Spleen (tissue), 7 donors: Measurements from ENCODE around the gene FADS1.

Experiments used
- CTCF ChIP-seq, 11 experiments: fragments of 200-600 bp in 7 of 11; fragments of 450-650 bp in 4 of 11; sonication (generic) in 4 of 11; IDR thresholded peaks in 8 of 11; conservative IDR thresholded peaks in 3 of 11; 1 replicate in 7 of 11; 2 replicates in 4 of 11; pipeline versions ENCODE4 v1.4.0 to v1.8.0; 2016 to 2021; ENCODE audit warnings: antibody characterized with exemption in 11 of 11, inconsistent platforms in 4 of 11, mild to moderate bottlenecking in 1 of 11
- POLR2A ChIP-seq, 3 donors: fragments of 450-650 bp; IDR thresholded peaks; one replicate each; pipeline ENCODE4 v1.5.1; 2017; ENCODE audit warnings: antibody characterized with exemption in 3 of 3, mild to moderate bottlenecking in 1 of 3
- donor health status: DM: no; HTN: no; CAD: no; lungs with moderate emphysema.
- donor health status: DM: no; HTN: no; CAD: no.
- donor health status: DM: no; HTN: no; CAD: no.

- TF ChIP-seq CTCF (IDR thresholded peaks at IDR 0.05 in 8 of 11, conservative IDR thresholded peaks at IDR 0.05 in 3 of 11) (no peak), POLR2A (IDR thresholded peaks at IDR 0.05) (no peak)
These were observed 35.1 kb upstream of the FADS1 start for GRCh38 chr11:61851900-61852295.
